B cell (primary cell): ENCODE measurements around the gene HOXD4. TPM values are rescaled to one million over a fixed set of nuclear protein-coding genes. Genes with fewer than 3 reads are reported as not detected.

Source experiments
- ATAC-seq: fragments of 200-7000 bp; cut with Tn5 transposase; one replicate; pipeline ENCODE4 v1.10.0; 2021; ENCODE audit warnings: low read depth, mild to moderate bottlenecking, moderate number of reproducible peaks, moderate library complexity
- CTCF ChIA-PET: fragments of 350-600 bp; sonication (Branson Sonifier 250); formaldehyde crosslinking; loops from one replicate; lab custom pipeline; 2021; ENCODE audit warnings: antibody characterized with exemption, inconsistent platforms; lab: Charles Lee
- POLR2A ChIA-PET: fragments of 350-600 bp; sonication (Branson Sonifier 250); formaldehyde crosslinking; loops from one replicate; lab custom pipeline; 2021; ENCODE audit warnings: antibody characterized with exemption; lab: Charles Lee
- DNase-seq: peaks from one replicate; pipeline ENCODE4 v3.0.0; 2013
- H2AFZ ChIP-seq: 2 replicates; pipeline ENCODE4 v1.6.1; 2012; ENCODE audit warnings: mild to moderate bottlenecking, low read depth, low read length; ENCODE audit not compliant: insufficient read depth, poor library complexity, severe bottlenecking
- H3K27ac ChIP-seq, 2 donors: 1 replicate in 1 of 2; 2 replicates in 1 of 2; pipeline ENCODE4 v1.5.1; 2012 to 2013; ENCODE audit warnings: low read length in 2 of 2, mild to moderate bottlenecking in 2 of 2, moderate library complexity in 1 of 2
- H3K27me3 ChIP-seq, 4 experiments: fragments of 200-600 bp in 1 of 4; sonication (generic) in 1 of 4; replicated peaks in 1 of 4; 1 replicate in 2 of 4; 2 replicates in 2 of 4; pipeline versions ENCODE4 v1.6.1 to v1.7.0; 2013 to 2016; ENCODE audit warnings: low read length in 3 of 4, mild to moderate bottlenecking in 2 of 4, mixed read lengths in 1 of 4, moderate library complexity in 1 of 4; ENCODE audit not compliant: insufficient read depth in 4 of 4, control insufficient read depth in 3 of 4; ENCODE audit errors: control extremely low read depth in 1 of 4
- H3K36me3 ChIP-seq, 2 experiments: replicated peaks in 1 of 2; 1 replicate in 1 of 2; 2 replicates in 1 of 2; pipeline versions ENCODE4 v1.6.1 to v1.7.1; 2013; ENCODE audit warnings: low read length in 1 of 2; ENCODE audit not compliant: insufficient read depth in 2 of 2, control insufficient read depth in 1 of 2; ENCODE audit errors: control extremely low read depth in 1 of 2, extremely low read depth in 1 of 2
- H3K4me1 ChIP-seq, 2 donors: fragments of 200-600 bp in 1 of 2; sonication (generic) in 1 of 2; 1 replicate in 1 of 2; 2 replicates in 1 of 2; pipeline versions ENCODE4 v1.5.1 to v1.6.1; 2013 to 2017; ENCODE audit warnings: low read length in 2 of 2; ENCODE audit not compliant: control insufficient read depth in 2 of 2, insufficient read depth in 2 of 2
- H3K4me2 ChIP-seq: replicated peaks from 2 replicates; pipeline ENCODE3; 2012; ENCODE audit warnings: mild to moderate bottlenecking, low read depth, low read length; ENCODE audit not compliant: poor library complexity, severe bottlenecking
- H3K4me3 ChIP-seq, 5 experiments: fragments of 200-600 bp in 1 of 5; sonication (generic) in 1 of 5; 1 replicate in 3 of 5; 2 replicates in 2 of 5; pipeline versions ENCODE4 v1.5.1 to v1.7.0; 2011 to 2016; ENCODE audit warnings: low read length in 4 of 5, mild to moderate bottlenecking in 4 of 5, low read depth in 2 of 5, control low read depth in 1 of 5, moderate library complexity in 1 of 5; ENCODE audit not compliant: insufficient read depth in 1 of 5; ENCODE audit errors: control extremely low read depth in 1 of 5, extremely low read depth in 1 of 5
- H3K79me2 ChIP-seq: fragments of 200-600 bp; sonication (generic); one replicate; pipeline ENCODE4 v1.6.0; 2016; ENCODE audit warnings: low read length; ENCODE audit not compliant: control insufficient read depth, insufficient read depth
- H3K9ac ChIP-seq: fragments of 200-600 bp; sonication (generic); 2 replicates; pipeline ENCODE4 v1.6.1; 2017; ENCODE audit warnings: mild to moderate bottlenecking, low read length, moderate library complexity
- H3K9me3 ChIP-seq, 3 donors: one replicate each; pipeline versions ENCODE4 v1.6.1 to v1.7.1; 2013; ENCODE audit warnings: low read length in 2 of 3; ENCODE audit not compliant: control insufficient read depth in 2 of 3, insufficient read depth in 1 of 3; ENCODE audit errors: control extremely low read depth in 1 of 3
- H4K20me1 ChIP-seq: 2 replicates; pipeline ENCODE4 v1.6.0; 2012; ENCODE audit warnings: mild to moderate bottlenecking, low read length; ENCODE audit not compliant: insufficient read depth, control insufficient read depth, poor library complexity, severe bottlenecking
- H3K27ac Mint-ChIP-seq: one replicate; pipeline ENCODE4 v1.8.0; 2021; ENCODE audit warnings: mixed read lengths
- H3K27me3 Mint-ChIP-seq: one replicate; pipeline ENCODE4 v1.8.0; 2021; ENCODE audit warnings: mixed read lengths
- H3K4me1 Mint-ChIP-seq: one replicate; pipeline ENCODE4 v1.8.0; 2021; ENCODE audit warnings: mixed read lengths
- H3K4me3 Mint-ChIP-seq: one replicate; pipeline ENCODE4 v1.8.0; 2021; ENCODE audit warnings: mixed read lengths
- H3K9me3 Mint-ChIP-seq: one replicate; pipeline ENCODE4 v1.8.0; 2022; ENCODE audit warnings: mixed read lengths; ENCODE audit not compliant: insufficient read depth
- EZH2 ChIP-seq: IDR thresholded peaks from 2 replicates; pipeline ENCODE4 v1.6.1; 2012; ENCODE audit warnings: borderline replicate concordance, low read depth, mild to moderate bottlenecking, moderate library complexity, low read length; ENCODE audit not compliant: insufficient read depth, poor library complexity, severe bottlenecking
- whole genome bisulfite sequencing: methylation state at CpG from one replicate; pipeline ENCODE4 v1.1.5; 2013; ENCODE audit warnings: missing lambda C conversion rate; ENCODE audit not compliant: insufficient coverage; 5-methylcytosine and 5-hydroxymethylcytosine counted together
- intact Hi-C: fragments of 100-400 bp; cut with micrococcal nuclease; formaldehyde crosslinking; loops from one replicate; pipeline ENCODE4 v1.10.0; 2022
- polyA plus RNA-seq: library from polyadenylated mRNA; depleted of rRNA; stranded (reverse); fragments of >200 nt; gene quantifications from 2 replicates; pipeline ENCODE4 v1.2.3, GENCODE V29; 2012
- total RNA-seq, 2 donors: library from RNA; stranded (reverse); fragments of 120-200 nt in 1 of 2; gene quantifications; 1 replicate in 1 of 2; 2 replicates in 1 of 2; pipeline versions ENCODE4 v1.2.3 to v1.2.4, GENCODE V29; 2013 to 2022
- TF ChIP-seq, protein P1 (sequence below): fragments of 200-600 bp; IDR thresholded peaks from one replicate; pipeline ENCODE4 v1.8.0; 2022; ENCODE audit warnings: antibody characterized with exemption, mild to moderate bottlenecking

The HOXD4 gene
- total and polyA plus RNA-seq, 2 donors (not counting 1 experiment from before 2014, with no cell fraction given), result not detected

DNA sequence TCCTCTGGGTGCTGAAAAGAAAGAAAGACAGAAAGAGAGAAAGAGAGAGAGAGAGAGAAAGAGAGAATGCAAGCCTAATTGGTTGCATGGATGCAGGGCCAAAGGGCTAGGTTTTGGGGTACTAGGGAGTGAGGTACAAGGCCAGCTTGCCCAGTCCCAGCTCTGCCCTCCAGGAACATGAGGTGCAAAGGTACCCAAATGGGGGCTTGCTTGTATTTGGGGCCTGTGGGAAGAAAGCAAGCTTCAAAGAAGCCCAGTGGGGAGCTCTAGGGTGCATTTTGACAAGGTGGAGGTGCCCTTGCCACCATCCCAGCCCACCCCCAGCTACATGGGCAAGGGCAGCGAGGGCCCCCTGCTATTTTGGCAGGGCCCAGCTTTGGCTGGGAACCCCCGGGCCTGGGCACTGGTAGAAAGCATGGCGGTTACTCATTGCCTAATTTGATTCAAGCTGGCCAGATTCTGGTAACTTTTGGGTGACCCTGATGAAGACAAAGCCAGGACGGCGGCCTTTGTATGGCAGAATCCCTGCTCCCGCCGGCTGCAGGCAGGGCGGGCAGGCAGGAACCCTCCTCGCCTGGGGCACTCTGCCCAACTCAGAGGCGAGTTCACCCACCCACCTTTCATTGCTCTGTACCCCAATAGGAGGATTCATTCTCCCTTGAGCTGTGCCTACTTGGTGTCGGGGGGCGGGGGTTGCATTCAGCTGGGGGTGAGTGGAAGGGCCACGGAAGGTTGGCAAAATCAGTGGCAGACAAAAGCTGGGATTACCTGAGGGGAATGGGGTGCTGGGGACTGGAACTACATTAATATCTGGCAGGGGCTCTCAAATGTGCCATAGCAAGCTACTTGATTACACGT, 537 bp upstream of the HOXD4 start:
- 53% methylated on average over 11 of the region's 14 CpGs for WGBS
- no peak overlapping the region for H3K4me3 ChIP-seq
- H3K4me2 ChIP-seq, result no peak overlapping the region
- H3K9ac ChIP-seq, result no peak overlapping the region
- no peak overlapping the region for H3K27ac ChIP-seq
- H2AFZ ChIP-seq, result no peak overlapping the region
- ChIA-PET CTCF (no interaction called here), POLR2A (no interaction called here)
- H3K27ac Mint-ChIP-seq, result no peak overlapping the region
- H3K4me3 Mint-ChIP-seq, result no peak overlapping the region
- no peaks in the 10 kb centered on the region for H3K9me3 Mint-ChIP-seq
- H3K9me3 ChIP-seq, result peaks cover 0 to 25% (median 0%) of the 10 kb centered on the region in 3 donors
- H4K20me1 ChIP-seq, result no peaks in the 10 kb centered on the region
- H3K79me2 ChIP-seq, result no peaks in the 10 kb centered on the region
- H3K4me1 ChIP-seq, result peaks cover 0 to 4% of the 10 kb centered on the region in 2 donors
- TF ChIP-seq, protein P1, sequence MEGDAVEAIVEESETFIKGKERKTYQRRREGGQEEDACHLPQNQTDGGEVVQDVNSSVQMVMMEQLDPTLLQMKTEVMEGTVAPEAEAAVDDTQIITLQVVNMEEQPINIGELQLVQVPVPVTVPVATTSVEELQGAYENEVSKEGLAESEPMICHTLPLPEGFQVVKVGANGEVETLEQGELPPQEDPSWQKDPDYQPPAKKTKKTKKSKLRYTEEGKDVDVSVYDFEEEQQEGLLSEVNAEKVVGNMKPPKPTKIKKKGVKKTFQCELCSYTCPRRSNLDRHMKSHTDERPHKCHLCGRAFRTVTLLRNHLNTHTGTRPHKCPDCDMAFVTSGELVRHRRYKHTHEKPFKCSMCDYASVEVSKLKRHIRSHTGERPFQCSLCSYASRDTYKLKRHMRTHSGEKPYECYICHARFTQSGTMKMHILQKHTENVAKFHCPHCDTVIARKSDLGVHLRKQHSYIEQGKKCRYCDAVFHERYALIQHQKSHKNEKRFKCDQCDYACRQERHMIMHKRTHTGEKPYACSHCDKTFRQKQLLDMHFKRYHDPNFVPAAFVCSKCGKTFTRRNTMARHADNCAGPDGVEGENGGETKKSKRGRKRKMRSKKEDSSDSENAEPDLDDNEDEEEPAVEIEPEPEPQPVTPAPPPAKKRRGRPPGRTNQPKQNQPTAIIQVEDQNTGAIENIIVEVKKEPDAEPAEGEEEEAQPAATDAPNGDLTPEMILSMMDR, result no peak
- TF ChIP-seq EZH2, result no peak
- ATAC-seq (no peak), DNase-seq (peak; percentile 3)
- peaks cover 81% of the 10 kb centered on the region for H3K27me3 Mint-ChIP-seq
- H3K27me3 ChIP-seq, result peaks cover 0 to 87% (median 54%) of the 10 kb centered on the region in 4 experiments
- H3K36me3 ChIP-seq, result no peaks in the 10 kb centered on the region
- intact Hi-C loops, result no loop called here
- no peaks in the 10 kb centered on the region for H3K4me1 Mint-ChIP-seq
